ENCODE results near the gene PXYLP1.

The PXYLP1 gene

GRCh38 chr3:141343865-141344271, 112.2 kb downstream of the PXYLP1 start:
- TF ChIP-seq FOXM1 (IDR thresholded peaks at IDR 0.05; ENCODE audit: borderline replicate concordance, low read depth): no peak
- TF ChIP-seq RAD21 (IDR thresholded peaks at IDR 0.05; ENCODE audit: low read depth): no peak
- no peak for TF ChIP-seq REST (IDR thresholded peaks at IDR 0.05; ENCODE audit: low read depth)
- no peak for TF ChIP-seq YY1 (IDR thresholded peaks at IDR 0.05; ENCODE audit: low read depth)
- no peak for TF ChIP-seq CEBPB (IDR thresholded peaks at IDR 0.05)
- no peak for TF ChIP-seq EP300 (IDR thresholded peaks at IDR 0.05; ENCODE audit: borderline replicate concordance)
- TF ChIP-seq NFIC (IDR thresholded peaks at IDR 0.05): no peak
- TF ChIP-seq TCF12 (IDR thresholded peaks at IDR 0.05; ENCODE audit: low read depth): no peak
- no peak for TF ChIP-seq CREB1 (IDR thresholded peaks at IDR 0.05; ENCODE audit: low read depth)
- TF ChIP-seq USF1 (IDR thresholded peaks at IDR 0.05): no peak
- no peak for TF ChIP-seq MAX (IDR thresholded peaks at IDR 0.05)
- no peak for TF ChIP-seq EGR1 (IDR thresholded peaks at IDR 0.05)
- TF ChIP-seq TAF1 (IDR thresholded peaks at IDR 0.05; ENCODE audit: low read depth): no peak
- no peak for TF ChIP-seq TEAD4 (IDR thresholded peaks at IDR 0.05)
- TF ChIP-seq ZBTB7A (IDR thresholded peaks at IDR 0.05; ENCODE audit: low read depth): no peak
